HL-60 (cell line): ENCODE measurements around the gene OR7D2.

ENCODE experiments used
- CTCF ChIP-seq: IDR thresholded peaks from one replicate; pipeline ENCODE4 v1.5.1; 2011; ENCODE audit warnings: low read length, control low read depth, inconsistent platforms; ENCODE audit not compliant: insufficient read depth
- POLR2AphosphoS5 ChIP-seq: IDR thresholded peaks from 2 replicates; pipeline ENCODE4 v1.6.1; 2012; ENCODE audit warnings: low read depth

- TF ChIP-seq CTCF: no peak
- no peak for TF ChIP-seq POLR2AphosphoS5
These were observed 28.8 kb upstream of the OR7D2 start for GRCh38 chr19:9149997-9150396.
